Fibroblast of pulmonary artery (primary cell): ENCODE data around the gene PAPOLB.

ENCODE experiments used
- DNase-seq: peaks from one replicate; pipeline ENCODE4 v3.0.0-alpha.2; 2010; ENCODE audit warnings: low read depth
- H3K4me3 ChIP-seq: replicated peaks from 2 replicates; pipeline ENCODE4 v1.5.1; 2011; ENCODE audit warnings: low read depth, mild to moderate bottlenecking, control low read depth, low read length, moderate library complexity
- TF ChIP-seq, protein P1 (sequence below): IDR thresholded peaks from 2 replicates; pipeline ENCODE4 v1.5.1; 2011; ENCODE audit warnings: mild to moderate bottlenecking, control low read depth, low read length, inconsistent platforms; ENCODE audit errors: missing control alignments

PAPOLB gene

GRCh38 chr7:4883372-4884144 lies 21.7 kb upstream of the PAPOLB start, which contains the start of gene RADIL:
TSS of gene RADIL (minus strand) at chr7:4883716. CDS start at chr7:4878139, 5,577 bp downstream.
- peak within 1 kb of the TSS; percentile 49 for H3K4me3 ChIP-seq
- peak; percentile 91 for DNase-seq
- TF ChIP-seq, protein P1, sequence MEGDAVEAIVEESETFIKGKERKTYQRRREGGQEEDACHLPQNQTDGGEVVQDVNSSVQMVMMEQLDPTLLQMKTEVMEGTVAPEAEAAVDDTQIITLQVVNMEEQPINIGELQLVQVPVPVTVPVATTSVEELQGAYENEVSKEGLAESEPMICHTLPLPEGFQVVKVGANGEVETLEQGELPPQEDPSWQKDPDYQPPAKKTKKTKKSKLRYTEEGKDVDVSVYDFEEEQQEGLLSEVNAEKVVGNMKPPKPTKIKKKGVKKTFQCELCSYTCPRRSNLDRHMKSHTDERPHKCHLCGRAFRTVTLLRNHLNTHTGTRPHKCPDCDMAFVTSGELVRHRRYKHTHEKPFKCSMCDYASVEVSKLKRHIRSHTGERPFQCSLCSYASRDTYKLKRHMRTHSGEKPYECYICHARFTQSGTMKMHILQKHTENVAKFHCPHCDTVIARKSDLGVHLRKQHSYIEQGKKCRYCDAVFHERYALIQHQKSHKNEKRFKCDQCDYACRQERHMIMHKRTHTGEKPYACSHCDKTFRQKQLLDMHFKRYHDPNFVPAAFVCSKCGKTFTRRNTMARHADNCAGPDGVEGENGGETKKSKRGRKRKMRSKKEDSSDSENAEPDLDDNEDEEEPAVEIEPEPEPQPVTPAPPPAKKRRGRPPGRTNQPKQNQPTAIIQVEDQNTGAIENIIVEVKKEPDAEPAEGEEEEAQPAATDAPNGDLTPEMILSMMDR: peak; percentile 62

DNA sequence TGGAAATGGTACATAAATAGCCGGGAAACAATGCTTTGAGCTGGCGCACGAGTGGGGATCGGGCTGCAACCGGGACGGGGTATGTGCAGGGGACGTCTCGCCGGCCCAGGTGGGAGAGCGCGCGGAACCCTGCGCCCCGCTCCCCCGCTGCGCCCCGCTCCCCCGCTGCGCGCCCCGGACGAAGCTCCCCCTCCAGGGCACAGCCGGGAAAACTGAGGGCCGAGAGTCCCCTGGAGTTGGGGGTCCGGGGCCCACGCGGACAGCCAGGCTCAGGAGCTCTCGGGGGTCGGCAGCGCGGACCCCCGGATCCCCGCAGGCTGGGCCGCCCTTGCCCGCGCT lies 21.2 kb upstream of the PAPOLB start:
- DNase-seq: no peak
- H3K4me3 ChIP-seq: peak overlapping the region; percentile 49
- TF ChIP-seq, protein P1: no peak

DNA sequence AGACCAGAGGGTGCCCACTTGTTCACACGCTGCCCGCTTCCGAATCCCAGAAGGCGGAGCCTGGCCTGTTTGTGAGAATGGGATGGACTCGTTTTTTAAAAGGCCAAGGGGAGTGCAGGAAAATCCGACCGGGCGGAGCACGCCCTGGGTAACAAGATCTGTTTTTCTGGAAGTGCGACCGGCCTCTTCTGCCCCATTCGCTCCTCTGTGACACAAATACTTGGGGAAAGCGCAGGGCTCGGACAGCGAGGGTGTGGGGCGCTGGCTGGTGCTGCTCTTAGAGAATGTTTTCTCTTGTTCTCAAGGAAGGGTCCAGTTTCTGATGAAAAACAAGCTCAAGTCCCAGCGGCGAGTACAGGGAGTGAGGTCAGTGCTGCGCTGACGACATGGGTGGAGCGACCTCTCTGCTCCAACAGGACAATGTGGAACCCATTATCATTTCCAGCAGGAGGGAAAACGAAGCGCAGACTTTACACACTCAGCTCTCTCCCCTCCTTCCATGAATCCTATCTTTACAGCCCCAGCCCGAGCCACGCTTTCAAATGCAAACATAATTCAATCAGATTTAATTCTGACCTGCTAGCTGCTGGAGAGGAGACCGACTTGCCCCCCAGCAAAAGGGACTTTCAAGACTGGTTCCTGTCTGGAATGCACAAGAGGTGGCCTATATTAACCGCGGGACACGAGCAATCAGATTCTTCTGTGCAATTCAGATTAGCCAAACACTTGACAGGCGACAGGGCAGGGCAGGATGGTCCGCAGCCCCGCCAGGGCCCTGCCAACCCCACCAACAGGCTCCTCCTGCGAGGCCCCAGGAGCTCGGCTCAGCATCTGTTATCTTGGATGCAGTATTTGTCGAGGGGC lies 20.6 kb upstream of the PAPOLB start:
- H3K4me3 ChIP-seq: peak overlapping the region; percentile 49
- TF ChIP-seq, protein P1: no peak
- peak; percentile 72 for DNase-seq

GRCh38 chr7:4880218-4880617 lies 18.4 kb upstream of the PAPOLB start:
- no peak overlapping the region for H3K4me3 ChIP-seq
- TF ChIP-seq, protein P1: no peak
- DNase-seq: no peak

GRCh38 chr7:4879396-4880081 lies 17.7 kb upstream of the PAPOLB start:
- TF ChIP-seq, protein P1: no peak
- H3K4me3 ChIP-seq: no peak overlapping the region
- DNase-seq: no peak

DNA sequence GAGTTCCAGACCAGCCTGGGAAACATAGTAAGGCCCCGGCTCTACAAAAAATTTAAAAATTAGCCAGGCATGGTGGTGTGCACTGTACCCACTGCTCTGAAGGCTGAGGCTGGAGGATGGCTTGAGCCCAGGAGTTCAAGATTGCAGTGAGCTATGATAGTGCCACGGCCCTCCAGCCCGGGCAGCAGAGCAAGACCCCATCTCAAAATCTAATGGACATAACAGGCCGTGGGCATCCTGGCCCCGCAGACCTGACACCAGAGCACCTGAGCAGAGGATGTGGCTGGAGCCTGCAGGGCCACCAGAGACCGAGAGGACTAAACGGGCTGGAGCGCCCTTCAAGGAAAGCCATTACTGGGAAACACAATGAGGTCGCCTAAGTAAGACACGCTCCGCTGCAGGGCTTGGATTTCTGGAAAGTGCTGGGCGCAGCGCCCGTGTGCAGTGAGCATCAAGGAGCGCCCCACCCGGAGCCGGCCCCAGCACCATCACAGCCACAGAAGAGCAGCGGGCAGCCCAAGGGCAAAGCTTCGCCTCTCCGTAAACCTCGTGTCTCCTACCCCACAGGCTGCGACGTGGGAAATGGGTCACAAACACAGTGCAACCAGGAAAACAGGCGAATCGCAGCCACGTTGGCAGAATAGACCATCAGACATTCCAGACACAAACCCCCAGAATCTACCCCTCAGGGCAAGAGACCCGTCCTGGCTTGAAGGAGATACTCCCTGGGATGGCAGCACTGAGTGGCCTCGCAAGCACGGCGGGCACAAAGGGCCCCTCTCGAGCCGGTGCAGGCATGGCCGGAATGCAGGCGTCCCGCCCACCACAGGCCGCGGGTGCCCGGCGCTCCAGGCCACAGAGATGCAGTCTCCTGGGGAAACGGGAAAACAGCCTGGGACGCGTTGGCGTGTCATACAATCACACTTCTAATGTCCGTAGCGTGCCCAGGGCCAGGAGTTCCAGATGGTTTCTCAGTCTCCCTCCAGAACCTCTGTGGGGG lies 16.8 kb upstream of the PAPOLB start:
- TF ChIP-seq, protein P1: no peak
- DNase-seq: no peak
- H3K4me3 ChIP-seq: no peak overlapping the region
